Measurements from ENCODE around the gene RECQL5. TPM values are rescaled to one million over a fixed set of nuclear protein-coding genes. Genes with fewer than 3 reads are reported as not detected.

RECQL5 gene
- total RNA-seq, 1 experiment from 2014 or later: 71.3 TPM

DNA sequence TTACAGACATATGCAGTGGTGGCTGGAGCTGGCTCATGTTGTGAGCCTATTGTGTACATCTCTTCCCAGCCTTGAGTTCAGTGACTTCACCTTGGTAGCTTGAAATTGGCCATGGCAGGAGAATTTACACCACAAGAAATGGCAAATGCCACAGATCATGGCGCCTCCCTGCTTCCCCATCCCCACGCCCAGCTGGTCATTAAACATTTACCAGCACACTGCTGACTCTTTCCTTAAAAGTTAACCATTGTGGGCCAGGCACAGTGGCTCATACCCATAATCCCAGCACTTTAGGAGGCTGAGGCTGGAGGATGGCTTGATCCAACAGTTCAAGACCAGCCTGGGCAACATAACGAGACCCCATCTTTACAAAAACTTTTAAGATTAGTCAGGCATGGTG, 31.7 kb upstream of the RECQL5 start:
- no TSS peak for BruUV-seq (replicated peaks)
- Mint-ChIP-seq H3K4me1 (ENCODE audit: low read depth, unreplicated experiment) (peaks cover 59% of the 10 kb centered on the region), H3K9me3 (ENCODE audit: low read depth, unreplicated experiment) (no peaks in the 10 kb centered on the region), H3K4me3 (ENCODE audit: low read depth, unreplicated experiment) (no peak overlapping the region), H3K36me3 (ENCODE audit: insufficient read depth, unreplicated experiment) (peaks cover 68% of the 10 kb centered on the region), H3K27ac (ENCODE audit: unreplicated experiment) (no peak overlapping the region), H3K27me3 (ENCODE audit: unreplicated experiment) (no peaks in the 10 kb centered on the region)
- intact Hi-C loops (cut with micrococcal nuclease; ENCODE audit: unreplicated experiment): no loop called here
- CTCF ChIA-PET: interaction anchor here (0.9 kb wide), 1 partner anchor 8 kb away, joined by 3 read pairs; no protein-coding TSS in a partner anchor
- peak; percentile 37 for DNase-seq
- TF ChIP-seq, protein P1, sequence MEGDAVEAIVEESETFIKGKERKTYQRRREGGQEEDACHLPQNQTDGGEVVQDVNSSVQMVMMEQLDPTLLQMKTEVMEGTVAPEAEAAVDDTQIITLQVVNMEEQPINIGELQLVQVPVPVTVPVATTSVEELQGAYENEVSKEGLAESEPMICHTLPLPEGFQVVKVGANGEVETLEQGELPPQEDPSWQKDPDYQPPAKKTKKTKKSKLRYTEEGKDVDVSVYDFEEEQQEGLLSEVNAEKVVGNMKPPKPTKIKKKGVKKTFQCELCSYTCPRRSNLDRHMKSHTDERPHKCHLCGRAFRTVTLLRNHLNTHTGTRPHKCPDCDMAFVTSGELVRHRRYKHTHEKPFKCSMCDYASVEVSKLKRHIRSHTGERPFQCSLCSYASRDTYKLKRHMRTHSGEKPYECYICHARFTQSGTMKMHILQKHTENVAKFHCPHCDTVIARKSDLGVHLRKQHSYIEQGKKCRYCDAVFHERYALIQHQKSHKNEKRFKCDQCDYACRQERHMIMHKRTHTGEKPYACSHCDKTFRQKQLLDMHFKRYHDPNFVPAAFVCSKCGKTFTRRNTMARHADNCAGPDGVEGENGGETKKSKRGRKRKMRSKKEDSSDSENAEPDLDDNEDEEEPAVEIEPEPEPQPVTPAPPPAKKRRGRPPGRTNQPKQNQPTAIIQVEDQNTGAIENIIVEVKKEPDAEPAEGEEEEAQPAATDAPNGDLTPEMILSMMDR (IDR thresholded peaks at IDR 0.05; ENCODE audit: unreplicated experiment): no peak

DNA sequence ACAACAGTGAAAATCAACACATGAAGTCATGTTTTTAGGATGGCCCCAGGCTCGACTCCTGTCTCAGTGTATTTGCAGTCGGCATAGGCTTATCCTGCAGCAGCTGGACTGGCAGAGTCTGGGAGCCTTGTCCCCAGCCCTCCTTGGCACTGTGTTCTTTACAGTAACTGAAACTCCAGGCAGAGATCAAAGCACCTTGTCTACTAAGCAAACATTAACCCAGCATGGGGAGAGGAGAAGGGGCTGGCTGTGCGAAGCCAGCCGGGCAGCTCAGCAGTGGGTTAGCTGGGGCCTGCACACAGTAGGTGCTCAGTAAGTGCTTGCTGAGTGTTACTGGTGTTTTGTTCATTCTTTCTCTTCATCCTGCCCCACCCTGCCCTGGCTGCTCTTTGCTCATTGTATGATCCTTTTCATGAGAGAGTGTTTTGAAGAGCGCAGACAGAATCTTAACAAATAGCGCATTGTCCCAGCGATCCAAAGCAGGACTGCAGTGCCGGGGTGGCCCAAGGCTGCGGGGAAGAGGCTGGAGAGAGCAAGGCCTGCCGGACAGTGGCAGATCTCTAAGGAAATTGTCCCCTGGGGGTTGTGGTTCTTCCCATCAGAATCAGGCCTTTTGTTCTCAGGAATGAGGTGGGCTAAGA, 30.8 kb upstream of the RECQL5 start:
- Mint-ChIP-seq H3K9me3 (ENCODE audit: low read depth, unreplicated experiment) (no peaks in the 10 kb centered on the region), H3K27ac (ENCODE audit: unreplicated experiment) (peak overlapping the region; percentile 96), H3K36me3 (ENCODE audit: insufficient read depth, unreplicated experiment) (peaks cover 73% of the 10 kb centered on the region), H3K4me1 (ENCODE audit: low read depth, unreplicated experiment) (peaks cover 68% of the 10 kb centered on the region), H3K4me3 (ENCODE audit: low read depth, unreplicated experiment) (peak overlapping the region; percentile 61), H3K27me3 (ENCODE audit: unreplicated experiment) (no peaks in the 10 kb centered on the region)
- intact Hi-C loops (cut with micrococcal nuclease; ENCODE audit: unreplicated experiment): no loop called here
- CTCF ChIA-PET: interaction anchor here (0.9 to 1.4 kb wide), 2 partner anchors 9 to 23 kb away, joined by 3 to 4 read pairs; partner anchors contain the start of gene ITGB4
- TF ChIP-seq, protein P1 (IDR thresholded peaks at IDR 0.05; ENCODE audit: unreplicated experiment): no peak
- BruUV-seq (replicated peaks): no TSS peak
- DNase-seq: peak; percentile 32

DNA sequence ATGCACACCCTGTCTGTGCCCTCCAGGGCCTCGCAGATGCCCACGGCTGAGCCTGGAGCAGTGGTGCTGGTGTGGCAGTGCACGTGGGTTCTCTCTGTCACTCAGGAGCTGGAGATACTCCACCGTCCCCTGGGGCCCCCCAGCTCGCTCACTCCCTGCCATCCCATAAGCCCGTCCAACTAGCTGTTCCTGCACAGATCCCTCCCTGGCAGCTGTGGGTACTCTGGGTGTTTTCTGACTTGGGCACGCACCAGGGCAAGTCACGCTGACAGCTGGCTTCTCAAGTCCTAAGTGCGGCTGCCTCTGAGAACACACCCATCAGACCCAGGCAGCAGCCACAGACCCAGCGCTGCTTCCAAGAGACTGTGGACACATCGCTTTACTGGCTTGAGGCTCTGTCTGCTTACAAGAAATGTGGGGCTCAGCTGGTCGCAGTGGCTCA, 28.9 kb upstream of the RECQL5 start:
- Mint-ChIP-seq H3K4me1 (ENCODE audit: low read depth, unreplicated experiment) (peaks cover 76% of the 10 kb centered on the region), H3K36me3 (ENCODE audit: insufficient read depth, unreplicated experiment) (peaks cover 66% of the 10 kb centered on the region)
- no TSS peak for BruUV-seq (replicated peaks)

DNA sequence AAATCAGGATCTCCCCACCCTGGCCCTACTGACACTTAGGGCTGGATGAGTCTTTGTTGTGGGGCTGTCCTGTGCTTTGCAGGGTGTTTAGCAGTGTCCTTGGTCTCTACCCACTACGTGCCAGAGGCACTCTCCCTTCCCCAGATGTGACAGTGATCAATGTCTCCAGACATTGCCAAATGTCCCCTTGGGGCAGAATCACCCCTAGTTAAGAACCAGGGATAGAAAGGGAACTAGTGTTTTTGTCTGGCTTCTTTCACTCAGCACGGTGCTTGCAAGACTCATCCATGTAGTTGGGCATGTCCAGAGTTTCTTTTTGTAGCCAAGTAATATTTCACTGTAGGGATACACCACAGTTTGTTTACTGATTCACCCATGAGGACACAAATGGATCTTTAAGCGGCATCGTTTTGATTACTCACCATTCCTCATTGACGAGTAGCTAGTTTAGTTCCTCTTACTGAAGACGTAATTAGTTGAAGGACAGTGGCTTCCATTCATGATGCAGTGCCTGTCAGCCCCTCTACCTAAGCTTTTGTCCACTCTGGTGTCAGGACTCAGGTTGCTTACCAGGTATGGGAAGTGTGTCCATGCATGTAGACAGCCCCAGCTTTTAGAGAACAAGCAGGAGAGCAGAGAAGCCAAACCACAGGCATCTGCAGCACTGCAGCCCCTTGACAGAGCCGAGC, 28.3 kb upstream of the RECQL5 start:
- H3K4me1 Mint-ChIP-seq (ENCODE audit: low read depth, unreplicated experiment): peaks cover 73% of the 10 kb centered on the region
- no TSS peak for BruUV-seq (replicated peaks)
- H3K4me3 Mint-ChIP-seq (ENCODE audit: low read depth, unreplicated experiment): no peak overlapping the region
- intact Hi-C loops (cut with micrococcal nuclease; ENCODE audit: unreplicated experiment): no loop called here
- H3K9me3 Mint-ChIP-seq (ENCODE audit: low read depth, unreplicated experiment): no peaks in the 10 kb centered on the region
- H3K27ac Mint-ChIP-seq (ENCODE audit: unreplicated experiment): peak overlapping the region; percentile 1
- H3K27me3 Mint-ChIP-seq (ENCODE audit: unreplicated experiment): no peaks in the 10 kb centered on the region
- CTCF ChIA-PET: interaction anchor here (0.6 to 0.7 kb wide), 2 partner anchors 43 to 158 kb away, joined by 3 to 4 read pairs; no protein-coding TSS in a partner anchor
- TF ChIP-seq, protein P1 (IDR thresholded peaks at IDR 0.05; ENCODE audit: unreplicated experiment): no peak
- DNase-seq: no peak
- peaks cover 61% of the 10 kb centered on the region for H3K36me3 Mint-ChIP-seq (ENCODE audit: insufficient read depth, unreplicated experiment)

More for the DNA sequence above, 28.9 kb upstream of the RECQL5 start:
- no peak overlapping the region for H3K4me3 Mint-ChIP-seq (ENCODE audit: low read depth, unreplicated experiment)
- H3K27me3 Mint-ChIP-seq (ENCODE audit: unreplicated experiment): no peaks in the 10 kb centered on the region
- intact Hi-C loops (cut with micrococcal nuclease; ENCODE audit: unreplicated experiment): no loop called here
- CTCF ChIA-PET: interaction anchor here (0.6 to 0.7 kb wide), 2 partner anchors 42 to 158 kb away, joined by 3 to 4 read pairs; no protein-coding TSS in a partner anchor
- H3K27ac Mint-ChIP-seq (ENCODE audit: unreplicated experiment): no peak overlapping the region
- H3K9me3 Mint-ChIP-seq (ENCODE audit: low read depth, unreplicated experiment): no peaks in the 10 kb centered on the region
- TF ChIP-seq, protein P1 (IDR thresholded peaks at IDR 0.05; ENCODE audit: unreplicated experiment): no peak
- DNase-seq: no peak
